ENCODE measurements around the gene RPRD1B. TPM values are rescaled to one million over a fixed set of nuclear protein-coding genes. Genes with fewer than 3 reads are reported as not detected.

The RPRD1B gene
- total and polyA plus RNA-seq, 8 donors = 25.7 to 50.9 (median 47.4) TPM

DNA sequence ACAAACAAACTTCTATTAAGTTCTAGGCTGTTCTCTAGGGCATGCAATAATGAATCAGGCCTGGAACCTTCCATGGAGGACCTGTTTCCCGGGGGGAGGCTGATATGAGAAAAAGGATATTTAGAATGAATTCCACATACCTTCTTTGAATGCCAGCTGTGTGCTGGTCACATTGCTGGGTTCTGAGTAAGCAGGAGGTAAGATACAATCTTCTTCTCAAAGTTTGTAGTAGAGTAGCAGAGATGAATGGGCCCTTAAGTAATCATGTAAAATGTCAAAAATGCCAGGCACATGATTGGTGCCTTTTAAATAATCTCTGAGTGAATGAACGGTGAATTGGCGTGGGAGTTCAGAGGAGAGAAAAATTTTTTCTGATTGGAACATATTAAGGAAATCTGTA lies 84.1 kb downstream of the RPRD1B start:
- ATAC-seq (no peak), DNase-seq (no peak)
- intact Hi-C loops (cut with DNase I) = no loop called here
- Histone ChIP-seq H3K27me3 (no peaks in the 10 kb centered on the region), H3K36me3 (no peaks in the 10 kb centered on the region), H3K27ac (no peak overlapping the region), H3K9me3 (no peaks in the 10 kb centered on the region), H3K4me3 (no peak overlapping the region), H3K4me1 (peaks cover 0 to 10% of the 10 kb centered on the region in 2 donors)
- TF ChIP-seq, protein P1, sequence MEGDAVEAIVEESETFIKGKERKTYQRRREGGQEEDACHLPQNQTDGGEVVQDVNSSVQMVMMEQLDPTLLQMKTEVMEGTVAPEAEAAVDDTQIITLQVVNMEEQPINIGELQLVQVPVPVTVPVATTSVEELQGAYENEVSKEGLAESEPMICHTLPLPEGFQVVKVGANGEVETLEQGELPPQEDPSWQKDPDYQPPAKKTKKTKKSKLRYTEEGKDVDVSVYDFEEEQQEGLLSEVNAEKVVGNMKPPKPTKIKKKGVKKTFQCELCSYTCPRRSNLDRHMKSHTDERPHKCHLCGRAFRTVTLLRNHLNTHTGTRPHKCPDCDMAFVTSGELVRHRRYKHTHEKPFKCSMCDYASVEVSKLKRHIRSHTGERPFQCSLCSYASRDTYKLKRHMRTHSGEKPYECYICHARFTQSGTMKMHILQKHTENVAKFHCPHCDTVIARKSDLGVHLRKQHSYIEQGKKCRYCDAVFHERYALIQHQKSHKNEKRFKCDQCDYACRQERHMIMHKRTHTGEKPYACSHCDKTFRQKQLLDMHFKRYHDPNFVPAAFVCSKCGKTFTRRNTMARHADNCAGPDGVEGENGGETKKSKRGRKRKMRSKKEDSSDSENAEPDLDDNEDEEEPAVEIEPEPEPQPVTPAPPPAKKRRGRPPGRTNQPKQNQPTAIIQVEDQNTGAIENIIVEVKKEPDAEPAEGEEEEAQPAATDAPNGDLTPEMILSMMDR (IDR thresholded peaks at IDR 0.05) = no peak

DNA sequence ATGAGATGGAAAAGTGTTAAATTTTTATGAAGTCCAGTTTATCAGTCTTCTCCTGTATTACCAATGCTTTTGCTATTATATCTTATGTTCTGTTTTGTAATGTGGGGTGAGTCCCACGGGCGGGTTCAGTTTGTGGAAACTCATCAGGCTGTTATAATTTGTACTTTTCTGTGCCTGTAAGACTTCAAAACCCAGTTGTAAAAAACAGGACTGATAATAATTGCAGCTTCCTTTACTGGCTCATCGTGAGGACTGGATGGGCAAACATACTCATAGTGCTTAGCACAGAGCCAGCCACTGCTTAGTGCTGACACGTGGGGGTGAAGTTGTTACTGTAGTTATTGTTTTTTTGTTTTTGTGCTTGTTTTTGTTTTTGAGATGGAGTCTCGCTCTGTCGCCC lies 85.9 kb downstream of the RPRD1B start:
- Histone ChIP-seq H3K27me3 (no peaks in the 10 kb centered on the region), H3K4me3 (no peak overlapping the region), H3K36me3 (no peaks in the 10 kb centered on the region), H3K9me3 (no peaks in the 10 kb centered on the region), H3K27ac (no peak overlapping the region), H3K4me1 (peaks cover 0 to 10% of the 10 kb centered on the region in 2 donors)
- intact Hi-C loops (cut with DNase I) = no loop called here
- DNase-seq (no peak), ATAC-seq (peak; percentile 25)
- TF ChIP-seq, protein P1 (IDR thresholded peaks at IDR 0.05) = no peak

DNA sequence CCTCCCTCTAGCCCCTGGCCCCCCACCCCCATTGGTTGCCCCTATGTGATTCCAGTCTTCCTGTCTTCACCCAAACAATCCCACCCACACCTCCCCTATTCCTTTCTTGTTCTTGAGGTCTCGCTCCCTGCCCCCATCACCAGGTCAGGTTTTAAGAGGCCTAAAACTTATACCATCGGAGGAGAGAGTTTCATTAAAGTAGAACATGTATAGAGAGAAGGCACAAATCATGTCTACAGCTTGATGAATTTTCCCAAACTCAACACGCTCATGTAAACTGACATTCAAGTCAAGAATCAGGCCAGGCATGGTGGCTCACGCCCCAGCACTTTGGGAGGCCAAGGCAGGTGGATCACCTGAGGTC lies 87.1 kb downstream of the RPRD1B start:
- Histone ChIP-seq H3K4me1 (peaks cover 0 to 10% of the 10 kb centered on the region in 2 donors), H3K9me3 (no peaks in the 10 kb centered on the region), H3K27ac (no peak overlapping the region), H3K36me3 (no peaks in the 10 kb centered on the region), H3K4me3 (no peak overlapping the region), H3K27me3 (no peaks in the 10 kb centered on the region)
- TF ChIP-seq, protein P1 (IDR thresholded peaks at IDR 0.05) = no peak
- intact Hi-C loops (cut with DNase I) = no loop called here
- DNase-seq (no peak), ATAC-seq (no peak)

DNA sequence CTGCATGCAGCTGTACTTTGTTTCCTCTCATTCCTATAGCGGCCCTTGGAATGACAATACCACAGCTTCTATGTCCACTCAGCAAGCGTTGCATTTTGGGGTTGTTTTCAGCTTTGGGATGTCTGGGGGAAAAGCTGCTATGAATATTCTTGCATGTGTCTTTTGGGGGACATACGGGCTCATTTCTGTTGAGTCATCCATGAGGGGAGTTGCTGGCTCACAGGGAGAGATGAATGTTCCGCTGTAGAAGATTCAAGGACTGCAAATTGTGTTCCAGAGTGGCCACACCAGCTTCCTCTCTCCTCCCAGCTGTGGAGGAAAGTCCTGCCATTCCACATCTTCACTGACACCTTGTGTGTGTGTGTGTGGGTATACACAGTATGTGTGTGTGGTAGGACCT lies 88.2 kb downstream of the RPRD1B start:
- Histone ChIP-seq H3K9me3 (no peaks in the 10 kb centered on the region), H3K4me1 (peaks cover 5 to 14% of the 10 kb centered on the region in 2 donors), H3K27ac (no peak overlapping the region), H3K36me3 (no peaks in the 10 kb centered on the region), H3K27me3 (no peaks in the 10 kb centered on the region), H3K4me3 (no peak overlapping the region)
- intact Hi-C loops (cut with DNase I) = no loop called here
- no peak for ATAC-seq
- TF ChIP-seq, protein P1 (IDR thresholded peaks at IDR 0.05) = no peak
- DNase-seq = no peak

DNA sequence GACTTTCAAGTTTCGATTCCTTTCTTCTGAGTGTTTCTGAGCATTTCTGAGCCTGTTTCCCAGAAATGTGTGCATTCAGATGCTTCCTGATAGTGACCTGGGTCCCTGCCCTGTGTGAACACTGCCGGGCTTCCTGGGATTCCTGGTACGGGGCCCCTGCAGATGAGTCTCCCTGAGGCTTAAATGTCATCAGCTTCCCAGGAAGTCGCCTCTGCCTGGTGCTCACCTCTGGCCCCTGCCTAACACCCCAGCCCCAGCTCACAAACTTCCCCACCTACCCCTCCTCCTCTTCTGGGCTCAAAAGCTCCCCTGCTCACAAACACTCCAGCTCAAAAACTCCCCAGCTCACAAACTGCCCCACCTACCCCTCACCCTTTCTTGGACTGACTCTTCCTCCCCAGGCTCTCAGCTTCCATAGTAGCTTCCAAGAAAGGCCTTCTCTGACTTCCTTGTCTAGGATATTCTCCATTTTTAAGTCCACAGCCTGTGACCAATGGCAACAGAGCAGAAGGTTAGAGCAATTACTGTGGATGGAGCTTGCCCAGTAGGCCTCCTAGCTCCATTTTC lies 89.6 kb downstream of the RPRD1B start:
- intact Hi-C loops (cut with DNase I) = no loop called here
- peaks cover 8 to 17% of the 10 kb centered on the region in 2 donors for H3K4me1 ChIP-seq
- H3K27me3 ChIP-seq = no peaks in the 10 kb centered on the region
- peak; percentile 10 for ATAC-seq
- TF ChIP-seq, protein P1 (IDR thresholded peaks at IDR 0.05) = no peak
- H3K36me3 ChIP-seq = no peaks in the 10 kb centered on the region
- DNase-seq = peak in 1 of 4 donors; percentile 49
- H3K4me3 ChIP-seq = no peak overlapping the region
- H3K27ac ChIP-seq = peak overlapping the region; percentile 50 to 70
- H3K9me3 ChIP-seq = no peaks in the 10 kb centered on the region

All from left lung (tissue), 10 donors.